ENCODE data around the gene HS1BP3. TPM values are rescaled to one million over a fixed set of nuclear protein-coding genes. Genes with fewer than 3 reads are reported as not detected.

HS1BP3 gene
- total RNA-seq, 2 donors from 2014 or later: 8.9 to 10.7 TPM

DNA sequence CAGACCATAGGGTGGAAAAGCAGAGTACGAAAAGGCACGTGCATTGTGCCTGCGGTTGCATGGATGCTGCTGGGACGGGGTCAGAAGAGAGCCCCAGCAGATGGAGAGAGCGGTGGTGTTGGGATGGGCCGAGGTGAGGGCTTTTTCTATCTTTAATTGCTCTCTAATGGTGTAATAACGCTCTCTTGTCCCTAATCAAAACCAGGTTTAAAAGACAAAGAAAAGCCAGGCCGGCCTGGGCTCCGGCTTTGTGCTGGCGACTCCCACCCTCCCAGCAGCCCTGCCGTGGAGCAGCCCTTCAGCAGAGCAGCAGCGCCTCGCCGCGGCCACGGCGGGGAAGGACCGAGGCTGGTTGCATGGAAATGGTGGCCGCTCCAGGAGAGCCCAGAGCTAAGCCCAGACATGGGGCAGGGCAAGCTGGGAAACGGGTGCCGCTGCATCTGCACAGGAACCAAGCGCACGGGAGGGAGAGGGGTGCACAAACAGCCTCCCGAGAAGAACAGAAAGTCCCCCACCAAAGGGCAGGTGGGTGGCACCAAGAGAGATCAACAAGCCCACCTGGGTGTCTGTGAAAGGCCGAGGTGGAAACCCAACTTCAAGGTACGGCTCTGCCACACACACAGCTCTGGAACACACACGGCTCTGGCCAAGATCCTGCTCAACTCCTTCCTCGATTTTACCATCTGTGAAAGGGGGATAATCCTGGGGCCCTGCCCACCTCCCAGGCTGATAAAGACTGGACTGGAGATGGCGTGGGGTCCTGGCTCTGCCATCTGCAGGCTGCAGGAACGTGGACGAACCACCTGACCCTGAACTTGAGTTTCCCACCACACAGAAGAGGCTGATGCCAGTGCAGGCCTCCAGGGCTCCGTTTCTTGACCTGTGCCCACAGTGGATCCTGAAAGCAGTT is 15.0 kb downstream of the HS1BP3 start:
- no peak overlapping the region for H3K27ac Mint-ChIP-seq
- no peaks in the 10 kb centered on the region for H3K9me3 Mint-ChIP-seq
- peaks cover 32% of the 10 kb centered on the region for H3K36me3 Mint-ChIP-seq (ENCODE audit: low read depth)
- H3K4me3 Mint-ChIP-seq: no peak overlapping the region
- ATAC-seq (replicated peaks): peak; percentile 77
- no peaks in the 10 kb centered on the region for H3K4me1 Mint-ChIP-seq
- no peaks in the 10 kb centered on the region for H3K27me3 Mint-ChIP-seq

DNA sequence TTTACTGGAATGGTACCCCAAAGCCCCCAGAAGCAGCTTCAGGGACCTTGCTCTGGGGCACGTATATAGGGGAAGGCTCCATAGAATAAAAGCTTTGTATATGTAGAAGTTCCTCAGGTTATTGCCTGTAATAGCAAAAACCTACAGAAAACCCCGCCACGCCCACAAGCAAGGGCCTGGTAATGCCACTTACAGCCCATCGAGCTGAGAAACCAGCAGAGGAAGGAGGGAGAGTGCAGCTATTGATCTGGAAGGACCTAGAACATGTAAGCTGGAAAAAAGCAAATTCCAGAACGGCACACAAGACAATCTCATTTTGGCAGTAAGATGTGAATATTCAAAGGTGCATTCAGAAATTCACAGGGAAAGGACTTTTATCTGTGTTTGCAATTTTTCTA is 15.8 kb downstream of the HS1BP3 start:
- Mint-ChIP-seq H3K27ac (no peak overlapping the region), H3K27me3 (no peaks in the 10 kb centered on the region), H3K36me3 (ENCODE audit: low read depth) (peaks cover 32% of the 10 kb centered on the region), H3K9me3 (no peaks in the 10 kb centered on the region), H3K4me3 (no peak overlapping the region), H3K4me1 (no peaks in the 10 kb centered on the region)
- ATAC-seq (replicated peaks): no peak

DNA sequence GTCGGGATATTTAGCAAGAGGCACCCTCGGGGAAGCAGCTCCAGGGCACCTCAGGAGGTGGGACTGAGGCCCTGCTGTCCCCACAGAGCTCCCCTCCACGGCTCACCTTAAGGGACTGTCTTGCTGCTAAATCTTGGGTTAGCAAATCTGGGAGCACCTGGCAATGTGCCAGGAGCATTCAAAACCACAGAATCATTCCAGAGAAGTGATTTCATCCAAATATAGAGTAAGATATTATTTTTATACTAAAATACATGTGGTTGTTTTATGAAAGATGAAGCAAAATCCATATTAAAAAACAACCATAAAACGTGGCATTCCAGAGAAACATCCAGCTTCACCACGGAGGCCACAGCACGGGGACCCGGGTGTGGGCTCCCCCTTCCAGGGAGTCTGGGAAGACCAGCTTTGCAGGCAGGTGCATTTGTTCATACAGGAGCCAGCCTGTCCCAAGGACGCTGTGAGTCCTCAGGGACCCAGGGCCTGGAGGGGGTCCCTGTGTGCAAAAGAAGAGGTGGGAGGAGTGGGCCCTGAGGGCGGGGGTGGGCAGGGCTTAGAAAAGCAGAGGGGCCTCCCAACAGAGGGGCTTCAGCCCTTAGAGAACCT is 16.3 kb downstream of the HS1BP3 start:
- Mint-ChIP-seq H3K36me3 (ENCODE audit: low read depth) (peaks cover 29% of the 10 kb centered on the region), H3K9me3 (no peaks in the 10 kb centered on the region)

DNA sequence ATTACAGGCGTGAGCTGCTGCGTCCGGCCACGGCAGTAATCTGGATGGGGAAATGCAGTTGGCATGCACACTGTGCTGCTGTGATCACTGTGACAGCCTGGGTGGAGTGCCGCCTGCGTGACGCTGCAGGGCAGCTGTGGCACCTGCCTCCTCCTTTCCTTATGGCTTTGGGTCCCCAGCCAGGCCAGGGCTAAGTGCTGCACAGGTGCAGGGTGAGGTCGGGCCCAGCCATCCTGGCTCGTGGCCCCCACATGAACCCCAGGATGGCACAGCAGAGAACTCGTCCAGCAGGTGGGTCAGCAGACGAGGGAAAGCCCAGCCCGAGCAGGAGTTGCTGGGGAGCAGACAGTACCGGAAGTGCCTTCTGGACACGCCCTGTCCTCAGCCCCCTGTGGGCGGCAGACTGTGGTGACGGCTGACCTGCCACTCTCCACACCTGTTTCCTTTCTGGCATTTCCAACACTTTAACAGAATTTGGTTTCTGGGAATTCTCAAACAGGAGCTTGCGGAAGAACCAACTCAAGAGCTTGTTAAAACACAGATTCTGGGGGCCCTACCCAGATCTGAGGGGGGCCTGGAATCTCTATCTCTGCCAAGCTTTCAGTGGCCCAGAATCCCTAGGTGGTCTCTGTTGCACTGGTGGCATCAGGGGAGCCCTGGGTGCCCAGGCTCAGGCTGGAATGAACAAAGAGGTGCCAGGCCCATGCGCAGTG is 16.9 kb downstream of the HS1BP3 start:
- Mint-ChIP-seq H3K36me3 (ENCODE audit: low read depth) (peaks cover 23% of the 10 kb centered on the region), H3K4me3 (no peak overlapping the region), H3K27ac (no peak overlapping the region), H3K4me1 (no peaks in the 10 kb centered on the region), H3K9me3 (no peaks in the 10 kb centered on the region), H3K27me3 (no peaks in the 10 kb centered on the region)
- ATAC-seq (replicated peaks): no peak

More for the DNA sequence above, 16.3 kb downstream of the HS1BP3 start:
- no peak overlapping the region for H3K4me3 Mint-ChIP-seq
- H3K27me3 Mint-ChIP-seq: no peaks in the 10 kb centered on the region
- no peaks in the 10 kb centered on the region for H3K4me1 Mint-ChIP-seq
- ATAC-seq (replicated peaks): no peak
- H3K27ac Mint-ChIP-seq: no peak overlapping the region

DNA sequence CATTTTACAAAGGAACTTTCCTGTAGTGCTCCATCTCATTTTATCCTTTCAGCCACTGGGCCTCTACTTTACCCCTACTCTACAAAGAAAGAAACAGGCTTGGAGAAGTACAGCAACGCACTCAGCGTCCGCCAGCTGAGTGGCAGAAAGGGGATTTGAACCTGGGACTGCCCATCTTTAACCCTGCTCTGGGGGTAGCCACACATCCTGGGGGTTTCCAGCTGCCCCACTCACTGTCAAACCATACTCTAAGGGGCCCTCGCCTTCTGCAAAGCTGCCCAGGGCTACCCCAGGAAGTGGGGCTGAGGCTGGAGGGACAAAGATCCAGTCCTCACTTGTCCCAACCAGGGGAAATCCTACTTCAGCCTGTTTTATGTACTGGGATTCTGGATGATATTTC is 17.9 kb downstream of the HS1BP3 start:
- H3K4me1 Mint-ChIP-seq: no peaks in the 10 kb centered on the region
- no peak for ATAC-seq (replicated peaks)
- no peaks in the 10 kb centered on the region for H3K9me3 Mint-ChIP-seq
- no peak overlapping the region for H3K4me3 Mint-ChIP-seq
- peaks cover 20% of the 10 kb centered on the region for H3K36me3 Mint-ChIP-seq (ENCODE audit: low read depth)
- no peaks in the 10 kb centered on the region for H3K27me3 Mint-ChIP-seq
- no peak overlapping the region for H3K27ac Mint-ChIP-seq

DNA sequence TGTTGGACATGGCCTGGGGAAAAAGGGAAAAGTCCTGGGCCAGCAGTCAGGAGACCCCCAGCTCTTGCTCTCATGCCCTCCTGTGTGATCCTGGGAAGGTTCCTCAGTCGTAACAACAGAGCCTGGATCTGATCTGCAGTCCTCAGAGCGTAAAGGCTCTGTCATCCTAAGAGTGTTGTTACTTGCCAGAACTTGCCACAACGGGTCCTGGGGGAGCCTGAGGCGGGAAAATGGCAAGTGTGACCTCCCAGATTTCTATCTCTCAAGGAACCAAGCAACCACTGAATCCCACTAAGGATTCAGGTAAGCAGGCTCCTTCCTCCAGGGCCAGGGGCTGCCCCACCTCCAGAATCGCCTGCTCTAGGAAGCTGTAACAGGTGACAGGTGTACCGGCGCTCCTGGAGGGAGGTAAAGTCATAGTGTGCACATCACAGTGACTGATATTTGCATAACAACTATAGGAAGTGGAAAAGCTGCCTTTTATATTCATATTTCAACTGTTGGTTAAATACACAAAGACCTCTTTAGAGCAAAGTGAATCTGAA is 18.4 kb downstream of the HS1BP3 start:
- no peaks in the 10 kb centered on the region for H3K4me1 Mint-ChIP-seq
- H3K27ac Mint-ChIP-seq: no peak overlapping the region
- no peaks in the 10 kb centered on the region for H3K9me3 Mint-ChIP-seq
- no peak for ATAC-seq (replicated peaks)
- no peaks in the 10 kb centered on the region for H3K27me3 Mint-ChIP-seq
- H3K4me3 Mint-ChIP-seq: no peak overlapping the region
- peaks cover 20% of the 10 kb centered on the region for H3K36me3 Mint-ChIP-seq (ENCODE audit: low read depth)

DNA sequence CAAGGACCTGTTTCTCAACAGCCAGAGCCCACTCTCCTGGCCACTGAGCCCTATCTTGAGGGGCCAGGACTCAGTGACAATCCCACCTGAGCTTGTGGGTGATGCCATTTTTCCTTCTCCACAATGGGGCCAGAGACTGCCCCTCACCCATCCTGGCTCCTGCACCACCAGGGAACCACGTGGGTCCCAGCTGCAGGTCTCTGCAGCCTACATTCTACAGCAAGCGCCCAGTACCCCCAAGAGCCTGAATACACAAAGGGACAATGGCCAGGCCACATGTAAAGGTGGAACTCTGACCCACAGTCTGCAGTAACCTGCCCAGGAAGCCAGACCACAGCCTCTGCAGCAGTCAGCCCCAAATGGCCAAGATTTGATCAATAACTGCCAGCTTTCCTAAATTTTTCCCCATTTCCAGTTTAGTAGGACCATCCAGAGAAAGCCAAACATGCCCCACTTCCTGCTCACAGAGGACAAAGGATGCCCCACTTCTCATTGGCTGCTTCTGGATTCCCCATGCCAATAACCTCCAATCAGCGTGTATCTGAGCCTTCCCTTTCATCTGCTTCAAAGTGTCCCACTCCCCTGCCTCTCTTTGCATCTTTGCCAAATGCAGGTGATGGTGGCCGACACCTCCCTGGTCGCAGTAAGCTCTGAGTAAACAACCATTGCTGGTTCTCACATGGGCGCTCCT is 19.1 kb downstream of the HS1BP3 start:
- Mint-ChIP-seq H3K36me3 (ENCODE audit: low read depth) (peaks cover 15% of the 10 kb centered on the region), H3K4me1 (no peaks in the 10 kb centered on the region), H3K27me3 (no peaks in the 10 kb centered on the region), H3K9me3 (no peaks in the 10 kb centered on the region), H3K4me3 (no peak overlapping the region), H3K27ac (no peak overlapping the region)
- ATAC-seq (replicated peaks): no peak

DNA sequence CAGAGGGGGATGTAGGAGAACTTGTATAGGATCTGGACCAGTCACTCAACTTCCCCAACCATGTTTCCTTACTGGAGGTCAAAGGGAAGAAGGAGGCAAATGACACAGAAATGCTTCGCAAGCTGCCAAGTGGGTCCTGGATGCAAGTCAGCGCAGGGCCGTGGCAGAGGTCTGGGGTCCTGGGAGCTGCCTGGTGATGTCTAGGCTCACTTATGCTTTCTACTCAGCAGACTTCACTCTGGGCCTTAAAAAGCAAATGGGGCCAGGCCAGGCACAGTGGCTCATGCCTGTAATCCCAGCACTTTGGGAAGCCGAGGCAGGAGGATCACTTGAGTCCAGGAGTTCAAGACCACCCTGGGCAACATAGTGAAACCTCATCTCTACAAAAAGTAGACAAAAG is 19.9 kb downstream of the HS1BP3 start:
- H3K4me1 Mint-ChIP-seq: no peaks in the 10 kb centered on the region
- peaks cover 10% of the 10 kb centered on the region for H3K36me3 Mint-ChIP-seq (ENCODE audit: low read depth)
- no peak overlapping the region for H3K4me3 Mint-ChIP-seq
- H3K27ac Mint-ChIP-seq: no peak overlapping the region
- no peaks in the 10 kb centered on the region for H3K9me3 Mint-ChIP-seq
- ATAC-seq (replicated peaks): no peak
- H3K27me3 Mint-ChIP-seq: no peaks in the 10 kb centered on the region

DNA sequence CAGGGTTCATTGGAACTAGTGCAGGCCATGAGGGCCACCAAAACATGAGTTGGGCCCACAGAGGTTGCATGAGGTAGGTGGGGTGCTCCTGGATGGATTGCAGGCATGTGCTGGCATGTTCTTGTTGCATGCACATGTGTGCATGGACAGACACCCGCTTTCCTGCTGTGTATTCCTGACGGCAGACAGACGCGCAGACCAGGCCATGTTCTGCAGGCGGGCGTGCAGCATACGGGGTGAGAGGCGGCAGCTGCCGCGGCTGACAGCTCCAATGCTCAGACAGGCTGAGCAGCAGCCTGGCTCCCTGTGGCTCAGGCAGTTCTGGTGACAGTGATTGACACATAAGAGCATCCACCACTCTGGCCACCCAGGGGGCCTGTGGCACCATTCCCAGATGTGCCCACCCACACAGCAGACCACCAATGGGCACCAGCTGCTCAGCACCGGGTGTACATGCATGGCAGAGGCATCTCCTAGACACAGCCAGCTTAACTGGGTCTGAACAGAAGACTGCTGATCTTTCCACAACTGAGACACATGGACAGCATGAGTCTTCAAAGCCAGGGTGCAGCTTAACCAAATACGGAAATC is 21.2 kb downstream of the HS1BP3 start:
- Mint-ChIP-seq H3K4me3 (no peak overlapping the region), H3K4me1 (no peaks in the 10 kb centered on the region), H3K27ac (no peak overlapping the region), H3K27me3 (no peaks in the 10 kb centered on the region), H3K9me3 (no peaks in the 10 kb centered on the region), H3K36me3 (ENCODE audit: low read depth) (no peaks in the 10 kb centered on the region)
- no peak for ATAC-seq (replicated peaks)

DNA sequence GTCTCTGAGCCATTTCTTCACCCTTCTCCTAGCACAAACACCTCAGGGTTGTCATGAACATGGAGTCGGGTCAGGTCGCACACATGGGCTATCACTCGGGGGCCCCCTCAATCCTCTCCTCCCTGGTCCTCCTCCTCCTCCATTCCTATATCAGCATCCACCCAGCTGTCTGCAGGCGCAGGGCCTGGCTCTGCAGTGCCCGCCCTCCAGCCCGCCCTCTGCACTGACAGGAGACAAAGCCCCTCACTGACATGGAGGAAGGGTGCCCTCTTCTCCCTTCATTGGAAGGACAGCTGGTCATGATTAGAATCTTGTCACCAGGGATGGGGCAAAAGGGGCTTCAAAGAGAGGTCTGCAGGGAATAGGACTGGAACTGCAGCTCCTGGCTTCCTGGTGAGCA is 21.7 kb downstream of the HS1BP3 start:
- H3K36me3 Mint-ChIP-seq (ENCODE audit: low read depth): no peaks in the 10 kb centered on the region
- H3K9me3 Mint-ChIP-seq: no peaks in the 10 kb centered on the region
- H3K4me1 Mint-ChIP-seq: no peaks in the 10 kb centered on the region
- no peak overlapping the region for H3K27ac Mint-ChIP-seq
- ATAC-seq (replicated peaks): no peak
- H3K27me3 Mint-ChIP-seq: no peaks in the 10 kb centered on the region
- no peak overlapping the region for H3K4me3 Mint-ChIP-seq

DNA sequence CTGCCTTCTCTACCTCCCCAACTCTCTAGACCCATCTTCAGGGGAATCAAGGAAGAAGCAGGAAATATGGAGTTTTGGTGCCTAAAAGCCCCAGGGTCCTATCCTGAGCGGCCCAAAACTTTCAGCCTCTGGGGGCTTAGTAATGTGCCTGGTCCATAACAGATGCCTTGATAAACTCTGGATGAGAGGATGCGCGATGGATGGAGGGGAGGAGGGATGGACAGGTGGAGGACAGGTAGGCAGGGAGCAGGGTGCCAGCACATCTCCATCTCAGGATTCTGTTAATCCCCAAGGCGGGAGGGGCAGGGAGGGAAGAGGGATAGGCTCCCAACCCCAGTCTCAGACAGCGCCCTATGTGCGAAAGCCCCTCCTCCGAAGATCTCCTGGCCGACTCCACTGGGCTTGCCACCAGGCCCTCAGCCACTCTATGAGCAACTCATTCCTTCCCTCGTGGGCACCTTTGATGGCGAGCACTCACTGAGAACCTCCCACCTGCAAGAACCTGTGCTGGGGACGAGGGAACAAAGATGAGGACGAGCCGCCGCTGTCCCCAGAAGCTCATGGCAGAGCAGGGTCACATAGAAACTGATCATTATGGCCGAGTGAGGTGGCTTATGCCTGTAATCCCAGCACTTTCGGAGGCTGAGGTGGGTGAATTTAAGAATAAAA is 23.1 kb downstream of the HS1BP3 start:
- Mint-ChIP-seq H3K4me3 (no peak overlapping the region), H3K27me3 (no peaks in the 10 kb centered on the region), H3K9me3 (no peaks in the 10 kb centered on the region), H3K27ac (no peak overlapping the region), H3K36me3 (ENCODE audit: low read depth) (peaks cover 3% of the 10 kb centered on the region), H3K4me1 (no peaks in the 10 kb centered on the region)
- no peak for ATAC-seq (replicated peaks)

DNA sequence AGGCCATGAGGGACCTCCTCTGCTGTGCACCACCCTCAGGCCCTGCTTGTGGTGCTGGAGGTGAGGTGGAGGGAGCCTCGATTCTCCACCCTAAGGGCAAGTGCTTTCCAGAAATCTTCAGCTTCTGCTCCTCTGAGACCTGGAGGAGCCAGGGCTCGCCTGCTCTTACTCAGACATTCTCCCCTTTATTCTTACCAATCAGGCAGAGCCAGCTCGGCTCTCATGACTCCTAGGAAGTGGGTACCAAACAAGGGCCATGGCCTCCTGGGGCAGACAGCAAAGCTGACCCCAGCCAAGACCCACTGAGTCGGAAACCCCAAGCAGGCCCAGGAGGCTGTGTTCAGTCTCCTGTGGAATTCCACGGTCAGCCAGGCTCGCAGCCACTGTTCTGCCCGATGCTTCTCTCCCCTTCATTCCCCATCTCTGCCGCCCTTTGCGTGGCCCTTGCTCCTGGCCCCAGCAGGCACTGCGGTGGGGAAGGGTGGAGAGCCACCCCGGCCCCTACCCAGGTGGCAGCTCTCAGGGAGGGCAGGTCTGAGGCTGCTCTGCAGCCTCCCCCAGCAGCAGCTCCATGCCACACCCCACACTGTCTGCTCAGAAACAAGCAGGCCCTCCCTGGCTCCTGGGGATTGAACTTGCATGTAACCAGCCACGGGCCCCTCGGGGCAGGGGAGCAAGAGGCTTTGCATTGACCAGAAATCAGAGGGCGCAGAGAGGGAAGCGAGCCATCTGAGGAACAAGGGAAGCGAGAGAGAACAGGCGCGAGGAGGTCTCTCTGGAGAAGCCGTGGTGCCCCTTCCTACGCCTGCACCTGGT is 24.0 kb downstream of the HS1BP3 start:
- H3K36me3 Mint-ChIP-seq (ENCODE audit: low read depth): peaks cover 12% of the 10 kb centered on the region
- no peaks in the 10 kb centered on the region for H3K4me1 Mint-ChIP-seq
- H3K4me3 Mint-ChIP-seq: no peak overlapping the region
- H3K9me3 Mint-ChIP-seq: no peaks in the 10 kb centered on the region
- H3K27ac Mint-ChIP-seq: no peak overlapping the region
- no peaks in the 10 kb centered on the region for H3K27me3 Mint-ChIP-seq
- ATAC-seq (replicated peaks): no peak

DNA sequence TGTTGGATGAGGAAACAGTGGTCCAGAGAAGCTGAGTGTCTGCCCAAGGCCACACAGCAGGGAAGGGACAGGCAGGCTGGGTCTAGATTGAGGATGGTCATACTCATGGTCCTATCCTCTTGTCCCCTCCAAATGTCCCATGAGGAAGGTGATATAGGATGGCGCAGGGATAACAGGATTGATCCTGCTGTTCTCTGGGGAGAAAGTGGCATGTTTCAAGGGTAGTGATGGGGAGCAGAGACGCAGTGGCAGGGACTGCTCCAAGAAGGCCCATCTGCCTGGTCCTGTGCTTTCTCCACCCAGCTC is 24.6 kb downstream of the HS1BP3 start:
- Mint-ChIP-seq H3K36me3 (ENCODE audit: low read depth) (peaks cover 18% of the 10 kb centered on the region), H3K4me1 (no peaks in the 10 kb centered on the region), H3K4me3 (no peak overlapping the region), H3K27ac (peak overlapping the region; percentile 30), H3K27me3 (no peaks in the 10 kb centered on the region), H3K9me3 (no peaks in the 10 kb centered on the region)
- ATAC-seq (replicated peaks): no peak

All from activated T-helper 17 cell treated with anti-CD3 and anti-CD28 coated beads, Interleukin-2, amount 50 U/mL, for 72 hours (primary cell).